Renal pelvis (tissue), 4 donors: Measurements from ENCODE around the gene TGFBR2. TPM values are rescaled to one million over a fixed set of nuclear protein-coding genes. Genes with fewer than 3 reads are reported as not detected.

Experiments
- DNase-seq: peaks from one replicate; pipeline ENCODE4 v3.0.0-alpha.2; 2013
- polyA plus RNA-seq, 3 donors: library from polyadenylated mRNA; unstranded; fragments of 120-200 nt; gene quantifications; one replicate each; pipeline ENCODE4 v1.2.1, GENCODE V29; 2013; ENCODE audit not compliant: insufficient read length in 3 of 3

Gene TGFBR2
- polyA plus RNA-seq, 3 donors, result 89.0 to 102 (median 89.7) TPM

DNA sequence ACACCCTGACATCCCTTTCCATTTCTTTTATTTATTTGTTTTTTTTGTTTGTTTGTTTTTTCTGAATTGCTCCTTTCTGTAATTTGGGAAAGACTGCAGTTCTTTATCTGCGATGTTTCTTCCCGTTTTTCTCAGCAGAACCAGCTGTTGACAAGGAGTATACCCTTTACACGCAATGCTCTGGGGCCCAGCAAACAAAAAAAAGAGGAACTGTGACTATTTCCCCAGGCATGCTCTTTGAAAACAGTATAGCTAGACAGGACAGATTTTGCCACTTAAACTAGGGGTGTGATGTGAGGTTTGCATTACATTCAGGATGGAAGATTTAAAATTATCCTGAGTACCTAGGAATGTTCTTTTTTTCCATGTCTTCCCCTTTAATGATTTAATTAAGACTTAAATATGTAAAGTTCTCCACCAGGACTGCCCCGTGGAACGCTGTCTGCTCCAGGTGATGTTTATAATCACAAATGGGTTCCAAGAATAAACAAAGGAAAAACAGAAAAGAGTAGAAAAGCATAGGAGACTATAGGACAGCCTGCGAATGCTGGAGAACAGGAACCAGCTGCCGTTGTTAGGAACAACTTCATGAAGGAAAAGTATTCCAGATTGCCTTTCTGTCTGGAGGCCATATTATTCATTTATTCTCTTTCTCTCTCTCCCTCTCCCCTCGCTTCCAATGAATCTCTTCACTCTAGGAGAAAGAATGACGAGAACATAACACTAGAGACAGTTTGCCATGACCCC is 43.3 kb downstream of the TGFBR2 start:
- no peak for DNase-seq

GRCh38 chr3:30650348-30650995 is 44.1 kb downstream of the TGFBR2 start:
- DNase-seq, result no peak

- DNase-seq, result no peak
These were observed 47.9 kb downstream of the TGFBR2 start for GRCh38 chr3:30654269-30654668.

- no peak for DNase-seq
These were observed 48.9 kb downstream of the TGFBR2 start for GRCh38 chr3:30655187-30655812.

DNA sequence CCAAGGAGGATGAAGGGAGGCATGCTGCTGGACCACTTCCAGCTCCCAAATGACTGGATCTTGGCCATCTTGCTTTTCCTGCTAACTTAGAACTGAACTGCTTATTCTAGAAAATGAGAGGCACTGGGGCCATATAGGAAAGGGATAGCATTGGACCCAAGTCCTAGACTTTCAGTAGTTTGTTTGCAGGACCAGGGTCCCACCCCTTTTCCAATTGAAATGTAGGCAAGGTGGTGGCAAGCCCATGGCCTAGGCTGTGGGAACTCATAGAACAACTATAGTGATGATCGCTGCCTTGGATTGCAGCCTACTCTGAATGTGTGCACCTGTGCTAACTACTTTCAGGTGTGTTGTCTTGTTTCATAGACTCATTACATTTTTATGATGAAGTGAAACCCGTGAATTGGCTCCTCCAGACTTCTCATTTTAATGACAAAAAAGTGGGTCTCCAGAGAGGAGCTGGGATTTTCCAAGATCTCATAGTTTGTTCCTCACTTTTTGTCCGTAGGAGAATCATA is 50.3 kb downstream of the TGFBR2 start:
- DNase-seq, result no peak

- no peak for DNase-seq
These were observed 51.5 kb downstream of the TGFBR2 start for GRCh38 chr3:30657914-30658313.

DNA sequence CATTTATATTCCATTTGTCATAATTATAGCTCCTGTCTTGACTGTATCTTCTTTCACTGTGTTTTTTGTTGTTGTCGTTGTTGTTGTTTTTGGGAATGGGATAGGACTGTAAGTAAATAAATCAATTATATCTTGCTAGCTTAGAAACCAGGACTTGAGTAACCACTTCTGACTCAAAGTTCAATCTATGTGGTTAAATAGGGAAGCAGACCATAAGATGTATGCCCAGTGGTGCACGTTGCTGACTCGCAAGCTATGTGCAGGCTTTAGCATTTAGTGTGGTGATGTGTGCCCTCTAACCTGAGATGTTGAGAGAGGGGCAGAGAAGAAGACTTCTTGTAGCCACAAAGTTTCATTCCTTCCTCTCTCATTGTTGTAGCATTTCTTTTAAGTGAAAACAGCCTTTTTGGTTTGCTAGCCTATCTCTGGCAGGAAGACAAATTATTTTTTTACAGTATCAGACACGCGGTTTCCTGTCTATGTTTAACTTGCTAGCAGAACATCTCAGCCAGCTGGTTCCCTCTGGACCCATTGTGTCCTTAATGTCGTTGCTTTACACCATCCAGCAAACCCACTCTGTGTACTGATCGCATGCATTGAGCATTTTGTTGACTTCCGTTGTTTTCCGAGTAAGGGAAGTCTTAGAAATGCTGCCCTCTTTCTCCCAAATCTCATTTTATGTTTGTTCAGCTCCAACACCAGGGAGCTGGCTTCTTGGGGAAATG is 52.1 kb downstream of the TGFBR2 start:
- no peak for DNase-seq

DNA sequence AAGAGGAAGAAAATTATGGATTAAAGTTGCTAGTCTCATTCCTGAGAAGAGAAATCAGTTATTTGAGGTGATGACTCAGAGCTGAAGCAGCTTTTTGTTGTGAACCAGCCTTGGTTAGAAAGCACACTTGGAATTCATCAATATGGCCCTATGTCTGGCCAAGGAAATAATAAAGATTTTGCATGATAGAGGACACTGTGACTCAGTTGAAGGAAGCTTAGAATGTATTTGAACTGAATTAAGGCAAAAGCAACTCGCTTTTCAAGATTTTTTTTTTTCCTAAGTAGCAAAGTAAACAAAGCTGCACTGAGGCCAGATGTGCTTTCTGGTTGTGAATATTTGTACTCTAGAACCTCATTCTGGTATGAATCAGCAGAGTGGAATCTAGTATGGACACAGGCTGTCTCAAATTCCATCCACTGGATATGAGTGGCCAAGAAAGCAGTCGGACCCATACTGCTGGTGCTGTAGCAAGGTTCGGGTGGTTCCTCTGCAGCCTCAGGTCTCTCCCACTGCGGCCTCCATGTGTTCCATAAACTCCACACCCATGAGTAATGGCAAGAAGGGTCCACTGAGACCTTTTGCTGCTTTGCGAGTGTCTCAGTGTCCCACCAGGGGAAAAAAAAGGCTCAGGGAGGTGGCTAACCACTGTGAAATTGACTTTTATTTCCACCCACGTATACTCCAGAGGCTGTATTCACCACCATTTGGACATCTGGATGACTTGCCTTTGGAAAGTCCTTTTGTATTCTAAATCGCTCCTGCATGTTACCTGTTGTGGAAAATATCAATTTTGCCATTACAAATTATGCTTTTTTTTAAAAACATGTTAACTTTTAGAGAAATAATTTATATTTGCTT is 53.1 kb downstream of the TGFBR2 start:
- no peak for DNase-seq

DNA sequence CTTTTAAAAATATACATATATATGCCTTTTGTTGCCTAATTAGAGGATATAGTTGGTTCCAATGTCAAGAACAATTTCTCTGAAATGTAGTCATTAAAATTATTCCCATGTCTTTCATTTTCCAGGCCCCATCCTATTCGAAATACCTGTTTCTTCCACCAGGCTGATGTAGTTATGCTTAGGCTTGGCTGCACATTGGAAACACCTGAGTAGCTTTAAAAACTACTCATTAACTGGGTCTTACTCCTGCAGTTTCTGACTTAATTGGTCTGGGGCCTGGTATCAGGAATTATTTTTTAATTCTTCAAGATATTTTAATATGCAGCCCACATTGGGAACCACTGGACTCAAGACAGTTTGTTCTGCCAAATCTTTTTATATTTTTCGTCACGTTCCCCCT is 53.7 kb downstream of the TGFBR2 start:
- no peak for DNase-seq

- DNase-seq, result no peak
These were observed 54.3 kb downstream of the TGFBR2 start for GRCh38 chr3:30660656-30661055.

- DNase-seq, result no peak
These were observed 54.9 kb downstream of the TGFBR2 start for GRCh38 chr3:30661098-30661873.

- DNase-seq, result no peak
These were observed 56.4 kb downstream of the TGFBR2 start for GRCh38 chr3:30662836-30663235.

DNA sequence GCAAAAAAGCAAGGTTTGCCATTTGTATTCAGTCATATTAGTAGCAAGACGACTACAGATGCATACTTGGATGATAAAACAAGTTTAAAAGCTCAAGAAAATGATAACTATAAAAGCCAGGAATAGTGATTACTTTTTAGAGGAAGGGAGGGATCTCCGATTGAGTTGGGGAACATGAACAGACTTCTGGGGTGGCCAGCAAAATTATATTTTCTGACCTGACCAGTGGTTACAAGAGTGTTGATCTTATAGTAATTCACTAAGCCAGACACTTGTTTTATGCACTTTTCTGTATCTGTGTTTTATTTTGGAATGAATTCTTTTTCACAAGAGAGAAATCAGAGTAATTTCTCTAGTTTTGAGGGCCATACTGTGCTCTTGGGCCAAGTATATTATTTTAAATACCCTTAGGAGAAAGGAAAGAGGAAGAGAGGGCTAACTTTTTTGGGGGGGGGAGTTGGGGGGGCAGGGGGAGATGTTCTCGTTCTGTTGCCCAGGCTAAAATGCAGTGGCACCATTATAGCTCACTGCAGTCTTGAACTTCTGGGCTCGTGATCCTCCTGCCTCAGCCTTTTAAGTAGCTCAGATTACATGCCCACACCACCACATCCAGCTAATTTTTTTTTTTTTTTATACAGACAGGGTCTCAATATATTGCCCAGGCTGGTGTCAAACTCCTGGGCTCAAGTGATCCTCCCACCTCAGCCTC is 57.3 kb downstream of the TGFBR2 start:
- no peak for DNase-seq

GRCh38 chr3:30664459-30664858 is 58.1 kb downstream of the TGFBR2 start:
- no peak for DNase-seq

DNA sequence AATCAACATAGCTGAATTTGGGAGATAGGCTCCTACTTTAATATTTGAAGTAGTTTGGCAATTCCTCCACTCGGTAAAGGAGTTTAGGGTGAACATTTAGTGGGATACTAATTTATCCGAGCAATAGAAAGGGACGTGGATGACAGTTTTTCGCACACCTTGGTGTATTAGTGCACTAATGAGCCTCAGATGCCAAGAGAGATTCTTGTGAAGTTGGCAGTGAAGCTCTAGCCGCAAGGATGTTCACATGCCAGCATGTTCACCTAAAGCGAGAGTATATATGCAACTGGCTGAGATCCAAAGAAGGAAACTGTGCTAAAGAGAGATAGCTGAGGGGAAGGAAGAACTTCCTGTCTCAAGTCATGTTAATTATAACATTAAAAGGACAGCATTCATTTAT is 58.5 kb downstream of the TGFBR2 start:
- DNase-seq, result no peak

DNA sequence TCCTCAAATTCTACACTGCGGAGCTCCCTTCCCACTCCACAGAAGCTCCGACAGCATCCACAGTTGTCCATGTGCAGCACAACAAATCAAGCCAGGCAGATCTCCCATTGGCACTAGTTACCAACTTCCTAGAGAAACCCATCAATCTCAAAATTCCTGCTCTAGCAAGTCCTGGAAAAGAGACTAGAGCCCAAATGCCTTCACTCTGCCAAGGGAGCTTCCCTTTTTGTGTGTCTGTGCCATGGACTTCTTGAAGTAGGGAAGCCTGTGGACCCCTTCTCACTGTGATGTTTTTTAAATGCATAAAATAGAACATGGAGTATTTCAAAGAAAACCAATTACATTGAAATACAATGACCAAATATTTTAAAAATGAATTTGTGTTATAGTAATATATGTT is 59.1 kb downstream of the TGFBR2 start:
- no peak for DNase-seq

GRCh38 chr3:30666572-30667279 is 60.3 kb downstream of the TGFBR2 start:
- no peak for DNase-seq

GRCh38 chr3:30667280-30667651 is 60.9 kb downstream of the TGFBR2 start:
- no peak for DNase-seq

DNA sequence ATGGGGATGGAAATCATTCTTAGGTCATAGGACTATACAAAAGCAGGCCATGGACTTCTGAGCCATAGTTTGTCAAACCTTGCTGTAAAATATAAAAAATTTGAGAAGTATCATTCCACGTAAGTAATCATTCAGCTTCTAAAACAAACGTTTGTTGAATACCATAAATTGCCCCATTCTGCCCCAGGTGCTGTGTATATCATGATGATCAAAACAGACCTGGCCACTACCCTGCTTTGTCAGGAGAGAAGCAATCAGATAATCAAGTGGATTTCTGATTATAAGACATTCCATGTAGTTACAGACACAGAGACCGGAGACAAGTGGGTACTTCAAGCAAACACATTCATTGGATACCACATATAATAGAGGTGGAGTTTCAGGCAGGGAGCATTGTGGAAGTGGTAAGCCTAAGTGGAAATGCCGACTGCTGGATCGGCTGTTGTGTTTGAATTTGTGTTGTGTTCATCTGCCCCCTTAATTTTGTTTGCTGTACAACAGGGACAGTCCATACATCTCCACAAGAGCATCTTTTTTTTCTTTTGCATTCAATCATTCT is 61.7 kb downstream of the TGFBR2 start:
- no peak for DNase-seq
